SU-DHL-6 (cell line): Measurements from ENCODE around the gene B4GALT6.

ENCODE experiments used
- EZH2phosphoT487 ChIP-seq: fragments of 200-600 bp; sonication (generic), shearing (Covaris generic); conservative IDR thresholded peaks from 2 replicates; pipeline ENCODE4 v1.6.1; 2018; ENCODE audit warnings: mild to moderate bottlenecking, antibody characterized with exemption, low read length, moderate library complexity, mixed read lengths
- TF ChIP-seq, protein P1 (sequence below): fragments of 200-600 bp; sonication (generic); IDR thresholded peaks from one replicate; pipeline ENCODE4 v1.5.1; 2017; ENCODE audit warnings: antibody characterized with exemption, mild to moderate bottlenecking, low read length, moderate library complexity; ENCODE audit not compliant: insufficient read depth, poor library complexity, severe bottlenecking

DNA sequence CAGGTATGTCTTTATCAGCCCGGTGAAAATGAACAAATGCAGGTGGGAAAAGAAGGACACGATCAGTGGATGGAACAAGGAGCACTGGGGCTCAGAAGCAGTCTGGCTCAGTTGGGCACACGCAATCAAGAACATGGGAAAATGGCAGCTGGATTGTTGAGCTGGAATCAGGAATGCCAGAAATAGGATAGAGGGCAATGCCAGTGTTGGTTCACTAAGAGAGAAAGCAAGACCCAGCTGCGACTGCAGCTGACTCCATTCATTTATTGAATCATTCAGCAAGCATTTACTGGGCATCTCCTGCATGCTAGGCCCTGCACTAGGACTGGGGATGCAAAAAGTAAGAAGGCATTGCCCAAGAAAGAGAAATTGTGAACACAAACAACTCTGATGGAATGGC, 106.3 kb downstream of the B4GALT6 start:
- TF ChIP-seq, protein P1, sequence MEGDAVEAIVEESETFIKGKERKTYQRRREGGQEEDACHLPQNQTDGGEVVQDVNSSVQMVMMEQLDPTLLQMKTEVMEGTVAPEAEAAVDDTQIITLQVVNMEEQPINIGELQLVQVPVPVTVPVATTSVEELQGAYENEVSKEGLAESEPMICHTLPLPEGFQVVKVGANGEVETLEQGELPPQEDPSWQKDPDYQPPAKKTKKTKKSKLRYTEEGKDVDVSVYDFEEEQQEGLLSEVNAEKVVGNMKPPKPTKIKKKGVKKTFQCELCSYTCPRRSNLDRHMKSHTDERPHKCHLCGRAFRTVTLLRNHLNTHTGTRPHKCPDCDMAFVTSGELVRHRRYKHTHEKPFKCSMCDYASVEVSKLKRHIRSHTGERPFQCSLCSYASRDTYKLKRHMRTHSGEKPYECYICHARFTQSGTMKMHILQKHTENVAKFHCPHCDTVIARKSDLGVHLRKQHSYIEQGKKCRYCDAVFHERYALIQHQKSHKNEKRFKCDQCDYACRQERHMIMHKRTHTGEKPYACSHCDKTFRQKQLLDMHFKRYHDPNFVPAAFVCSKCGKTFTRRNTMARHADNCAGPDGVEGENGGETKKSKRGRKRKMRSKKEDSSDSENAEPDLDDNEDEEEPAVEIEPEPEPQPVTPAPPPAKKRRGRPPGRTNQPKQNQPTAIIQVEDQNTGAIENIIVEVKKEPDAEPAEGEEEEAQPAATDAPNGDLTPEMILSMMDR = no peak
- no peak for TF ChIP-seq EZH2phosphoT487
